ENCODE data around the gene COA7.
A peak's percentile ranks its signal among the peaks of the same experiment; 100 is the strongest.

The COA7 gene

DNA sequence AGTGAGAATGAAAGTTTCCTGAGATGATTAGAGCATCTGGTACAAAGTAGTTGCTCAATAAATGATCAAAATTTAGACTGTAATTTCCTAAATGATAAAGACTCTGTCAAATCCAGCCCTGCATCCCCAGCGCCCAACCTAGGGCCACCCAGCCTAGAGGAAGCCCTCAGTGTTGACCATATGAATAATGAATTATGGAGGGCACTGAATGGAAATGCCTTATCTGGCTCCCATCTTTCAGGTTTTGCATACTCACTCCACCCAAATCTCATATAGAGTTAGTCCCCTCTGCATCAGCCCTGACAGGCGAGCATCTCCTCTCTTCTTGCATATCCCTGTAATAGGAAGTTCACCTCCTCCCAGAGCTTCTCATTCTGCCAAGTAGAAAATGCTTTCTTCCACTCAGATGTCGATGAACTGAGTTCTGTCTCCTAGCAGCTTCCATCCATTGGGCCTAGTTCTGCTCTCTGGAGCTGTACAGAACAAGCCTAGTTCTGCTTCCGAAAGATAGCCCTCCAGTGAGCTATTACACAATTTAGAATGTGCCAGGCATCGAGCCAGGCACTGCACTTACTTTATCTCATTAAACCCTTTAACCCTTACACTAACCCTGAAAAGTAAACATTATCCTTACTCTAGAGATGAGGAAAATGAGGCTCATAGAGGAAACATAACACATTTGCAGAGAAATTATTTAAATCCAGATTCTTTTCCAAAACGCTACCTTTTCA is 20.9 kb downstream of the COA7 start:
- intact Hi-C loops (cut with DNase I), result no loop called here
- DNase-seq, result no peak

DNA sequence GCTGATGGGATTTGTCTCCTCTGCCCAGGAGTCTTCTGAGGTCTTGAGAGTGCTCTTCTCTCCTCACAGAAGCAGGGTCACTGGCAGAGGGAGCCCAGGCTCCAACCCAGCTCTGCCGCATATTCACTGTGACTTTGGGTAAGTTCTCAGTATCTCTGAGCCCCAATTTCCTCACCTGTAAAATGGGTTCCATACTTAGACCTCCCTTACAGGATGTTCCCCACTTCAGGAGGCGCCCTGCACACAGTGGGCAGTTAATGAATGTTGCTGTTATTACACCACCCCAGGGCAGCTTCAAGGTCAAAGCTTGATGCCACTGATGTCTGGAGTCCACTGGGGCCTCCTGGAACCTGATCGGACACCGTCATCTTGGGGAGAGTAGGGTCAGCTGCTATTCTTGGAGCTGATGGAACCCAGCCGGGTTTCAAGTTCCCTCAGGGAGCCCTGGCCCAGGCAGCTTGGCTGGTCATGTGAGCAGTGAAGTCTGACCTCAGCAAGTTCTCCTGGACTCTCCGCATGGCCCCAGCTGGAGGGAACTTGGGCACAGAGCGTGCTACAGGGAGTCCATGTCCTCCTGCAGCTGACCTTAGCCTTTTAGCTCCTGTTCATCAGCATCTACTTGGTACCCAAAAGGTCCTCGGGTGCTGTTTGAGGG is 21.8 kb downstream of the COA7 start:
- intact Hi-C loops (cut with DNase I), result no loop called here
- DNase-seq, result peak in 36 of 42 donors; percentile 11 to 69 (median 44)

DNA sequence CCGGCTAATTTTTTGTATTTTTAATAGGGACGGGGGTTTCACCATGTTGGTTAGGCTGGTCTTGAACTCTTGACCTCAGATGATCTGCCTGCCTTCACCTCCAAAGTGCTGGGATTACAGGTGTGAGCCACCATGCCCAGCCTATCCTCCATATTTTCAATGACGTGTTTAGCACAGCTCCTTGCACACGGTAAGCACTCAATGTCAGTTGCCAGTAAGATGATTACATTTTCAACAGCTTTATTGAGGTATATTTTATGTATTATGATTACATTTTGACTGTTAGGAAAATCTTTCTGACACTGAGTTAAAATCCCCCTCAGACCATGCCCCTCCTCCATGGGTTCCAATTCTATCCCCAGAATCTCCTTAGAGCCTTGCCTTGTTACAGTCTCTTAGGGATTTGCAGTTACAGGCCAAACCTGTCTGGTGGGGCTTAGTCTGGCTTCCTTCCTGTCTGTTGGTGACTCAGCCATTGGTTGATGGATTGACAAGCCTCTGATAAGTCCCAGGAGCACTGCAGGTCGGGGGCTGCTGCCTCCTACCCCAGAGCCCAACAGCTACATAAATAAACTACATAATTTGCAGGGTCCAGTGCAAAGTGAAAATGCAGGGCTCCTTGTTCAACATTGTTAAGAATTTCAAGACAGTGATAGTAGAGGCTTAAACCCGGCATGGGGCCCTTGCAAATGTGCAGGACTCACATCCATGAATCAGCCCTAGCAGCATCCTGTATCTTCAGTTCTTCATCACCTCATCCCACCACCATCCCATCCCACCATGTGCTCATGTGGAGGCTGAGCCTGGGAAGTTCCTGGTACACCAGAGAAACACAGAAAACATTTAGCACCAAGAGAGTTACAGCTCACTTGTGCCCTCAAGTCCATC is 23.4 kb downstream of the COA7 start:
- intact Hi-C loops (cut with DNase I), result no loop called here
- DNase-seq, result no peak

DNA sequence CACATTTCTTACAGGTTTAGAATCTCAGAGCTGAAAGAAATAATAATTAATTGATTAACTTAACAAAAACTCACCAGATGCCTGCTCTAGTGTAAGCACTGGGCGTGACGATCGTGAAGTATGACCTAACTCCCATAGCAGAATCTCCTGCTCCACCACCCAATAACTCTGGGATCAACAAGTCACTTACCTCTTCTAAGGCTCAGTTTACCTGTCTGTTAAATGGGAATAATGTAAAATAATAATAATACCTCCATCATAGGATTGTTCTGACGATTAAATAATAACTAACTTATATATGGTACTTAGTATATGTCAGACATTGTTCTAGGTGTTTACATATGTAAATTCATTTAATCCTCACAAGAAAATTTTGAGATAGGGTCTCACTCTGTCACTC is 24.6 kb downstream of the COA7 start:
- DNase-seq, result no peak
- intact Hi-C loops (cut with DNase I), result no loop called here

DNA sequence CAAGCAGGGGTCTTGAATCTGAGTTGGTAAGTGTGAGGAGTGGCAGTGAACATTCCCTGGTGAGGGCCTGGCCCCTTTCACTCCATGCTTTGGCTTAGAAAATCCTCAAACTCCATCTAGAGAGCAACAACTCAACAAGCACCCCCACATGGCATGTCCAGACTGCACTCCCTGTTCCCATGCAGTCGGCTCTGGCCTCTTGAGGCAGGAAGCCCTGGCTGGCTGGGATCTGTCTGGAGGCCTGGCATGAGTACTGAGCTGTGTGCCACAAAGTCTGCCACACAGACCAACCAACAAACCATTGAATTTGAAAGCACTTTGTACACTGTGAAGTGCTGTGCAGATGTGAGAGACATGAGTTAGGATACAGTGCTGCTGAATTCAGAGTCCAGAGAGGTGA is 25.2 kb downstream of the COA7 start:
- intact Hi-C loops (cut with DNase I), result no loop called here
- DNase-seq, result peak in 2 of 42 donors; percentile 28 to 41

DNA sequence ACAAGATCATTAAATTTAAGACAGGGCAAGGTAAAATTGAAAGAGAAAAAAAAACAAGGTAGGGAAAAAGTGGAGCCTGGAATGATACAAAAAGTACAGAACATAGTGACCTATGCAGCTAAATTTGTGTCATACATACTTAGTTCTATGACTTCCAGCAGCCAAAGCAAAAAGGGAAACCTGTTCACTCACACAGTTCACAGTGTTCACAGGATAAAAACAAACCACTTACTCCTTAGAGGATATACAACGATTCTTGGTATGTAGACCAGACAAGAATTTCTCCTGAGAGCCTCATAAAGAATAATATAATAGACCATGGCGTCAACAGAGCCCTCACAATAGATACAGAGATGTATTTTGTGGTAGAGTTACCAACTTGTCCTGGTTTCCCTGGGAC is 27.5 kb downstream of the COA7 start:
- intact Hi-C loops (cut with DNase I), result no loop called here
- no peak for DNase-seq

DNA sequence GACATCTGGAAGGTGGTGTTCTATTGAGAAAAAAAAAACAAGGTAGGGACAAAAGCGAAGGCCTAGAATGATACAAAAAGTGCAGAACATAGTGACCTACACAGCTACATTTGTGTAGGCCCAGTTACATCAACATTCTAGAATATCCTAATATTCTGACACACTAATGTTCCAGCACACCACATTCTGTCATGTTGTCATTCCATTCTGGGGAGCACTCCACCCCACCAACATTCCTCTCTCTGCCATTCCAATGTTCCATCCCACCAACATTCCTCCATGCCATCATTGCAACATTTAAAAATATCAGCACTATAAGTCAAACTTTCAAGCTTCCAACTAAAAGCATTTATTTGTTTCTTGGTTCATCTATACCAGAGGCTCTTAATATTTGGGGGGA is 28.5 kb downstream of the COA7 start:
- intact Hi-C loops (cut with DNase I), result no loop called here
- no peak for DNase-seq

DNA sequence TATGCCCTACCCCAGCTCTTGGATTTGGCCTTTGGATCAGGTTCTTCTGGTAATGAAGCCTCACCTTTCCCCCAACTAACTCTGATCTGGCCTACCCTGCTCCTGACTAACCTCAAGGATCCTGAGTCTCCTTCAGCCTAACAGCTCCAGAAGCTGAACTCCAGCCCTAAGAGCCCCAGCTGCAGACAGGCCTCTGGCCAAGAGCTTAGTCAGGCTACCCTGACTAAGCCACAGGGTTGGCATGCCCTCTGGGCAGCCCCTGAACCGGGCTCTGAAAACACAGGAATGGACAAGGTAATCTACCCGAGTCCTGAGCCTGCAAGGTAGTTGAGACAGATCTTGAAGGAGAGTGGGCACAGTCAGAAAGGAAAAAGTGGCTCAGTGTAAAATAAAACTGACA is 29.4 kb downstream of the COA7 start:
- DNase-seq, result no peak
- intact Hi-C loops (cut with DNase I), result no loop called here

DNA sequence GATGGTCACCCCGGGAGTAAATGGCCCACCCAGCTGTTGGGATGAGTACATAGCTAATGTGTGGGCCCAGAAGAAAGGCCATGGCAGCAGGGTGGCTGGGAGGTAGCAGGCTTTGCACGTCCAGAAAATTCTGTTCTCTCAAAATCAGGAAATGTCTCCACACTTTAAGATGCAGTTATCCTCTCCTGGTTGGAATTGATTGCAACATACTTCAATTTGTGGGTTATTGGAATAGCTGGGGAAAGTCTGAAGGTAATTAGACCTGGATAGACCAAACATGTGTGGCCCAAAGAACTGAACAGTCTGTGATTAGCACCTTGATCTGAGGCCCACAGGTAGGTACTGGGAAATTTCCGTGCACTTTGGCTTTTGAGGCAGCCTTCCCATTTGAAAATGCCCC is 30.2 kb downstream of the COA7 start:
- intact Hi-C loops (cut with DNase I), result no loop called here
- no peak for DNase-seq

DNA sequence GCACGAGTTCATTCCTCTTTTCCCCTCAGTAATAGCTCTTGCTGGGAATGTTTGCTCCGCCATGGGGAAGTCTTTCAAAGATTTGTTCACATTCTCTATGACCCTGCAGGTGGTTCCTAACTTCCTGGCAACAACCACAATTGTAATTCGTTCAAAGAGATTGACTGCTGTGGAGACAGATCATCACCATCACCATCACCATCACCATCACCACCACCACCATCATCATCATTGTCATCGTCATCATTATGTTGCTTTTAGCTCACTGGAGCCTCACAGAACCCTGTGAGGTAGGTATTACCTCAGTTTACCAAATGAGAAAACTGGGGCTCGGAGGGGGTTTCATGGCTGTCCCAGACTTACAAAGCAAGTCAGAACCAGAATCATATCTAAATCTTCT is 30.9 kb downstream of the COA7 start:
- no peak for DNase-seq
- intact Hi-C loops (cut with DNase I), result no loop called here

DNA sequence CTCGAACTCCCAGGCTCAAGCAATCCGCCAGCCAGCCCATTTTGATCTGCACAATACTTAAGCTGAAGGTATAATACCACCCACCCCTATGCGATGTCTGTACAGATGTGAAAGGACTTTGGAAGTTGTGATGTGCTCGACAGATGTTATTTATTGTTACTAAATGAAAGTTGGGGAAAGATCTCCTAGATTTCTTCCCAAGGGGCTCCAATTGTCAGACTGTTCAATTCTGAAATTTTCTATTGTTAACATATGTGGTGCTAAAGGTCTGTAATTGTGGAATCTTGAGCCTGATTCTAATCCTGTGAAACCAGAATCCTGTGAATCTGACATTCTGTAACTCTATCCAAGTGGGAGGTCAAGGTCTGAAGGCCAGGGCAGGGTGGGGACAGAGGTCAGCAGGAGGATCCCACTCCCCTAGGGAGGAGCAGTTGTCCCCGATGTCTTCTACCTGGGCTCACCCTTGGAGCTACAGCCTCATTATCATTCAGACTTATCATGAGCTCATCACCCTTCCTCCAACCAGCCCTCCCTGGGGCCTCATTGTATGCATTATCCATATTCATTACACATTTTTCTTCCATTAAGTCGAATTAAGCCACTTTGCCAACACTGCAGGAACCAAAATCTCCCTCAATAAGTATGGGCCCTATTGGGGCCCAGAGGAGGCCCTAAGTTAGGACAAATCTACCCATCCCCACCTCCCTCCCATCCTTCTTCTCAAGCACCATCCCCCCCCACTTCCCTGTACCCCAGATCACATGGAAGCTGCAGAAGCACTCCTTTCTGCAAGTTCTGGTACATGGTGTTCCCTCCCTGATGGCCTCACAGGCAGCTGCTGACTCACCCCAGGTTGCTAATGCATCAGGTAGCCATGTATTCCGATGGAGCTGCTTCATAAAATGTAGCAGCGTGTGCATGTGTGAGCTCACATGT is 32.9 kb downstream of the COA7 start:
- peak in 1 of 42 donors; percentile 32 for DNase-seq
- intact Hi-C loops (cut with DNase I), result no loop called here

DNA sequence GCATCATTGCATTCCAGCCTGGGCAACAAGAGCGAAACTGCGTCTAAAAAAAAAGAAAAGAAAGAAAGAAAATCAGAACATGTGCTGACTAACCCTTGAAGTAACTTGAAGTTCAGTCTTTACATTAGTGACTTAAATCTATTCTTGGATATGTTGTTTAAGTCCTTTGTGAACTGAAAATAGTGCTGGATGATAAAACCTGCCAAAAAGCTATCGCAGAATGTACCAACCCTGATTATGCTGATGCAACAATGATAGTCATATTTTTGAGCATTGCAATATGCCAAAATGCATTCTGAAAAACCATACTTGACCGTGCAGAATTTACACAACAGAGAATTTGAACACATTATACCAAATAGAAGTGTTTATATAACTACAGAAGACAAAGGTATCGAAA is 34.4 kb downstream of the COA7 start:
- intact Hi-C loops (cut with DNase I), result no loop called here
- DNase-seq, result no peak

DNA sequence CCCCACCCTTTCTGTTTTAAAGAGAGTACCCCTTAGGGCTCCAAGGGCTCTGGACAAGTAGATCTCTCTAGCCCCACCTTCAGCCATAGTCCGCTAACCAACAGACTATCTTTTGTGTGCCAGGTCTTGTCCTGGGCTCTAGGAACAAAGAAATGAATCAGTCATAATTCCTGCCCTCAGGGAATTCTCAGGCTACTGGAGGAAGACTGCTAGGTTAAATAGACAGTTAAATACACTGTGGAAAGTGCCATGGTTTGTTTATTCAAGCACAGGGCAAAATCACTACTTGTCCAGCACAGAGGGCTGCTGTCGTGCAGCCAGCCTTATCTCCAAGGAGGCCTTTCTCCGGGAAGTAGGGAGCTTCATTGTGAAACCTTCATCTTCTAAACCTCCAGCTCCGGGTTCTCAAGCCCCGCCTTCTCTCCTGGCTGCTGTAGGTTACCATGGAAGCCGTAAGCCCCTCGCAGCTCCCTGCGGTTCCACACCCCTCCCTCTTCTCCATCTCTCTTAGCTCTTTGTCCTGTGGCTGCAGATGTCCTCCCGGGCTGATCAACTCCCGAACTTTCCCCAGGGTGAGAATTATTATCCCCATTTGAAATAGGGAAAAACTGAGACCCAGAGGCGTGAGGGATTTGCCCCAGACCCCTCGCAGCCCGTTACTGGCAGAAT is 35.4 kb downstream of the COA7 start:
- intact Hi-C loops (cut with DNase I), result no loop called here
- peak in 1 of 42 donors; percentile 27 for DNase-seq

DNA sequence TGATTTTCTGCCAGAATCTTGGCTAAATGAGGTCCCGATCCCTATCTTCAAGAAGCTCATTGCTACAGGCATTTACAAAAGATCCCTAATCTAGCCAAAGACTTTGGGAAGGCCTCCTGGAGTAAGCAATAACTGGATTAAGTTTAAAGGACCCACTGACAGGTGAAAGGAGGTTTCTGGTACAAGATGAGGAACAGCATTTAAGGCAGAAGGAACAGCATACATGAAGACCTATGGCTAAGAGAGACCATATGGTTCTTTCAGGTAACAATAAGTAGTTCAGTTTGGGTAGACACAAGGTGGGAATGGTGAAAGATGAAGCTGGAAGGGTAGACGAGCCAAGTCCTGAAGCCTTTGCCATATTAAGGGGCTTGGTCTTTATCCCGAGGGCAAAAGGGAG is 37.3 kb downstream of the COA7 start:
- intact Hi-C loops (cut with DNase I), result no loop called here
- DNase-seq, result no peak

DNA sequence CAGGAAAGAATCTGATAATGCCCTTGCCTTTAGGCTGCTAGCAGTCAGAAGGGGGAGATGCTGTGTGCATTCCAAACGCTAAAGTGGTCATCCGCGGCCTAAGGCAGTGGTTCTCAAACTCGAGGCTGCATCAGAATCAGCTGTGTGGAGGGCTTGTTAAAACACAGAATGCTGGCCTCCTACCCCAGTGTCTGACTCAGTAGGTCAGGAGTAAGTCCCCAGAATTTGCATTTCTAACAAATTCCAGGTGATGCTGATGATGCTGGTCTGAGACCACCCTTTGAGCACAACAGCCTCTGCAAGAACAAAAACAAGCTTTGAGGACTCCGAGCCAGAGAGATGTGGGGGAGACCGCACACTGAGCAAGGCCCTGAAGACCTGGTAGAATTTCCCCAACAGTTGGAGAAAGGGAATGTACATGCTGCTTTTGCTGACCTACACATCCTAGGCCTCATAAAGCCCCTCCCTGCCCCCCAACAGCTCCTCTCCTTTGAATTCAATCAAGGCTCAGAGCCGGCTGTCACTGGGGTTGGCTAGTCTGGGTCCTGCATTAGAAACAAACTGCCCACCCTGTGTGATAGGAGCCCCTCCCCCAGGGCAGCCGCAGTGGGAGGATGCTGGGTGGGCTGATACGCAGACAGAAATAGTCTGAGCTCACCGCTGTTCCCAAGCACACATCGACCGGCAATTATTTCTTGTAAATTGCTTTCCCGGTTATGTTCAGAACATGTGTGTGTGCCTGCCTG is 38.1 kb downstream of the COA7 start:
- intact Hi-C loops (cut with DNase I), result no loop called here
- no peak for DNase-seq

DNA sequence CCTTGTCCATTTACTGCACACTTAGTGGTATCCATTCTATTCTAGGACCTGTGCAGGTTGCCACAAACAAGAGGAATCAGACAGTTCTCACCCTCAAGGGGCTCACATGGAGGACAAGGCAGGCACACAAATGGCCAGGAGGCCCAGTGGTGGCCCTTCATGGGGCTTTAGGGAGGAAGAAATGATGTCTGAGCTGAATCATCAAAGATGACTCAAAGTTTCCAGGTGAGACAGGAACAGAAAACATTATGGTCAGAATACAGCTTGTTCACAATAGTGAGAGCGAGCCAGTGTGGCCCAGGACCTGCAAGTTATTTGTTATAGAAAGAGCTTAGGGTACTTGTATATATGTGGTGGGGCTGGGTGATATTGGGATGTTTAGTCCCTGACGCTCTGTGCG is 38.8 kb downstream of the COA7 start:
- DNase-seq, result no peak
- intact Hi-C loops (cut with DNase I), result no loop called here

DNA sequence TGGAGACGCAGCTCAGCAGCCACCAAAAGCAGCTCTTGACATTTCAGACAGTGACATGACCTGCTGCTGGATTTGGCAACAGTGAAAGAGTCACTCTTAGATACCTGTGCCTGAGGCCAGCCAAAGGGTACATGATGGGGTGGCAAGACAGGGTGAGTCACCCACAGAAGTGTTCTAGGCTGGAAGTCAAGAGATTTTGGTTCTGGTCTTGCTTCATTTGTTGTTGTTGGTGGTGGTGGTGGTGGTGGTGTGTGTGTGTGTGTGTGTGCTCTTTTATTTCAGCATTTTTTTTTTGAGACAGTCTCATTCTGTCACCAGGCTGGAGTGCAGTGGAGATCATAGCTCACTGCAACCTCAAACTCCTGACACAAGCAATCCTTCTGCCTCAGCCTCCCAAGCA is 39.4 kb downstream of the COA7 start:
- DNase-seq, result no peak
- intact Hi-C loops (cut with DNase I), result no loop called here

DNA sequence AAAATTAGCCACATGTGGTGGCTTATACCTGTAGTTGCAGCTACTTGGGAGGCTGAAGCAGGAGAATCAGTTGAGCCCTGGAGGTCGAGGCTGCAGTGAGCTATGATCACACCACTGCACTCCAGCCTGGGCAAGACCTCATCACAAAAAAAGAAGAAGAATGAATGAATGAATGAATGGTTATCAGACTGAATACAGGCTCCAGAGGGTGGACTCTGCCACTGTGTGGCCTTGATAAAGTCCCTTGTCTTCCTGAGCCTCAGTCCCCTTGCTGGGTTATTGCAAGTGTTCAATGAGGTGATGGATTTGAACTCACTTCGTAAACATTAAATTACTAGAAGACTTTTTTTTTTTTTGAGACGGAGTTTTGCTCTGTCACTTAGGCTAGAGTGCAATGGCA is 40.4 kb downstream of the COA7 start:
- no peak for DNase-seq
- intact Hi-C loops (cut with DNase I), result no loop called here
